HepG2 (cell line): ENCODE data around the gene FITM1. TPM values are rescaled to one million over a fixed set of nuclear protein-coding genes. Genes with fewer than 3 reads are reported as not detected.

ENCODE experiments used
- AGO2 ChIP-seq: fragments of 200-400 bp; formaldehyde crosslinking; optimal IDR thresholded peaks from 2 replicates; pipeline ENCODE3; 2017; ENCODE audit warnings: mild to moderate bottlenecking, low read depth, low read length, moderate library complexity
- MIER2 ChIP-seq: IDR thresholded peaks from 2 replicates; pipeline ENCODE4 v1.6.1; 2016; ENCODE audit warnings: missing biosample characterization, missing genetic modification reagents
- MIER3 ChIP-seq: IDR thresholded peaks from 2 replicates; pipeline ENCODE4 v1.6.1; 2016; ENCODE audit warnings: missing compliant biosample characterization, borderline replicate concordance
- NFYC ChIP-seq: IDR thresholded peaks from 2 replicates; pipeline ENCODE4 v1.6.1; 2016; ENCODE audit warnings: missing genetic modification reagents, missing compliant biosample characterization
- SIN3B ChIP-seq: fragments of 150-350 bp; IDR thresholded peaks from 2 replicates; pipeline ENCODE4 v1.6.1; 2014; ENCODE audit warnings: low read length
- SMC3 ChIP-seq: IDR thresholded peaks from 2 replicates; pipeline ENCODE4 v1.6.1; 2011; ENCODE audit warnings: low read length, improper control_type of control experiment
- SOX5 ChIP-seq: IDR thresholded peaks from 2 replicates; pipeline ENCODE4 v1.6.1; 2016; ENCODE audit warnings: borderline replicate concordance
- TFAP4 ChIP-seq: sonication (generic); IDR thresholded peaks from 2 replicates; pipeline ENCODE4 v1.6.1; 2016; ENCODE audit warnings: low read depth, borderline replicate concordance
- TIGD3 ChIP-seq: sonication (generic); formaldehyde crosslinking; IDR thresholded peaks from 2 replicates; pipeline ENCODE4 v1.5.1; 2020; ENCODE audit warnings: mild to moderate bottlenecking, missing genetic modification reagents, borderline replicate concordance
- ZKSCAN5 ChIP-seq: sonication (generic); formaldehyde crosslinking; IDR thresholded peaks from 2 replicates; pipeline ENCODE4 v1.5.1; 2020; ENCODE audit warnings: mild to moderate bottlenecking, missing genetic modification reagents
- ZNF24 ChIP-seq: fragments of 450-650 bp; IDR thresholded peaks from 2 replicates; pipeline ENCODE4 v1.6.1; 2017; ENCODE audit warnings: antibody characterized with exemption, mild to moderate bottlenecking
- ZNF263 ChIP-seq: sonication (generic); formaldehyde crosslinking; IDR thresholded peaks from 2 replicates; pipeline ENCODE4 v1.4.0; 2020; ENCODE audit warnings: missing genetic modification reagents
- ZNF264 ChIP-seq: sonication (generic); formaldehyde crosslinking; IDR thresholded peaks from 2 replicates; pipeline ENCODE4 v1.4.0; 2020; ENCODE audit warnings: missing genetic modification reagents
- ZNF326 ChIP-seq: sonication (generic); formaldehyde crosslinking; IDR thresholded peaks from 2 replicates; pipeline ENCODE4 v1.4.0; 2020; ENCODE audit warnings: missing genetic modification reagents, borderline replicate concordance
- ZNF33B ChIP-seq: sonication (generic); formaldehyde crosslinking; IDR thresholded peaks from 2 replicates; pipeline ENCODE4 v1.5.1; 2020; ENCODE audit warnings: mild to moderate bottlenecking, missing genetic modification reagents
- ZNF576 ChIP-seq: sonication (generic); formaldehyde crosslinking; IDR thresholded peaks from 2 replicates; pipeline ENCODE4 v1.4.0; 2020; ENCODE audit warnings: mild to moderate bottlenecking, missing genetic modification reagents
- ZNF766 ChIP-seq: sonication (generic); formaldehyde crosslinking; IDR thresholded peaks from 2 replicates; pipeline ENCODE4 v1.5.0; 2020; ENCODE audit warnings: missing genetic modification reagents, borderline replicate concordance
- ZNF777 ChIP-seq: sonication (generic); formaldehyde crosslinking; IDR thresholded peaks from 2 replicates; pipeline ENCODE4 v1.4.0; 2020; ENCODE audit warnings: missing genetic modification reagents
- ZNF816 ChIP-seq: sonication (generic); formaldehyde crosslinking; IDR thresholded peaks from 2 replicates; pipeline ENCODE4 v1.8.0; 2022; ENCODE audit warnings: missing genetic modification reagents, mild to moderate bottlenecking, borderline replicate concordance
- ZSCAN25 ChIP-seq: sonication (generic); formaldehyde crosslinking; IDR thresholded peaks from 2 replicates; pipeline ENCODE4 v1.8.0; 2022; ENCODE audit warnings: mild to moderate bottlenecking, missing genetic modification reagents
- polyA plus RNA-seq, 8 experiments: library from polyadenylated mRNA; depleted of rRNA in 3 of 8; stranded (reverse) in 7 of 8; unstranded in 1 of 8; fragments of >200 nt; fragmentation: Illumina TruSeq in 4 of 8; extraction: Trizol in 4 of 8; gene quantifications; 2 replicates each; pipeline versions ENCODE4 v1.2.1 to v1.2.3, GENCODE V29; 2011 to 2016; ENCODE audit warnings: low read depth in 4 of 8, missing spikeins in 1 of 8, mixed read lengths in 1 of 8; ENCODE audit not compliant: insufficient read depth in 1 of 8
- total RNA-seq, 5 experiments: library from RNA; depleted of rRNA; stranded (reverse); fragments of >200 nt; fragmentation: Illumina TruSeq; extraction: Trizol; gene quantifications; 2 replicates each; pipeline ENCODE4 v1.2.3, GENCODE V29; 2016; ENCODE audit warnings: low read depth in 1 of 5
- TF ChIP-seq, protein P1 (sequence below): IDR thresholded peaks from 2 replicates; pipeline ENCODE4 v1.6.1; 2012; ENCODE audit warnings: low read depth, low read length, improper control_type of control experiment
- TF ChIP-seq, protein P2 (sequence below): sonication (generic); formaldehyde crosslinking; IDR thresholded peaks from 2 replicates; pipeline ENCODE4 v1.4.0; 2020; ENCODE audit warnings: missing genetic modification reagents
- TF ChIP-seq, protein P3 (sequence below): sonication (generic); formaldehyde crosslinking; IDR thresholded peaks from 2 replicates; pipeline ENCODE4 v1.4.0; 2020; ENCODE audit warnings: missing genetic modification reagents

The FITM1 gene
- total and polyA plus RNA-seq, 2 of the 13 experiments (the other 11 are each of a cell fraction or from before 2014, with no cell fraction given): 2.7 to 5.8 TPM

DNA sequence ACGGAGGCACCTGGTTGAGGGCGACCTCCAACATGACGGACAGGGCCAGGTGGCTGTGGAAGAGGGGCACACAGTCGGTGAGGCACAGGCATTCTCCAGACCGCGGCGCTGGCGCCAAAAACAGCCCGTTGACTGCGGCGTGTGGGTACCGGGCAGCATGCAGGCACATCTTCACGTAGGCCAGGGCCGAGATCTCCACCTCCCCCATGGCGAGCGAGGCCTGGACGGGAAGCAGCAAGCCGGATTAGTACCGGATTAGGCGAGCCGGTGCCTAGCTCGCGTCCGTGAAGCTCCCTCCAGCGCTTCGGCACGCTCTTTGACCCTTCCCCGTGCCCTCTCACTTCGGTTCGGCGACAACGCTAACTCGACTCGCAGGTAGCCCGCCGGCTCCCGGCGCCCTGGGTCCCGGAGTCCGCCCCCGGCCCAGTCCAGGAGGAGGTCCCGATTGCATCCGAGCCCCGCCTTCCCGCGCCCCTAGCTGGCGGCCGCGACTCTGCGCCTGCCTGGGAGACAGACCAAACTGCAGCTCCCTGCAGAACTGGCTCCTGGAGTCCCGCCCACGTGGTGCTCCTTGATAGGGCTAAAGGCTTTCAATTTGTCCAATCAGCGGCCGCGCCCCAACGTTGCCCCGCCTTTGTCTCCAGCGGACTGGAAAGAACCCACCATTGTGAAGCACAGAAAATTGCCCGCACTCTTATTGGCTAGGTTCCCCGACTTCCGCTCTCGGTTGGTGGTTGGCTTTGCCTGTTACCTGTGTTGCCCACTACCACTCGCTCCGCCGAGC lies 10.8 kb downstream of the FITM1 start, which contains the start of gene EMC9 (continued):
- TF ChIP-seq ZNF576 (CRISPR knock-in tag): peak; percentile 91; the same call in 1 of the 2 replicates
- peak; percentile 81; the same call in 1 of the 2 replicates for TF ChIP-seq ZSCAN25 (CRISPR knock-in tag)
- TF ChIP-seq, protein P1, sequence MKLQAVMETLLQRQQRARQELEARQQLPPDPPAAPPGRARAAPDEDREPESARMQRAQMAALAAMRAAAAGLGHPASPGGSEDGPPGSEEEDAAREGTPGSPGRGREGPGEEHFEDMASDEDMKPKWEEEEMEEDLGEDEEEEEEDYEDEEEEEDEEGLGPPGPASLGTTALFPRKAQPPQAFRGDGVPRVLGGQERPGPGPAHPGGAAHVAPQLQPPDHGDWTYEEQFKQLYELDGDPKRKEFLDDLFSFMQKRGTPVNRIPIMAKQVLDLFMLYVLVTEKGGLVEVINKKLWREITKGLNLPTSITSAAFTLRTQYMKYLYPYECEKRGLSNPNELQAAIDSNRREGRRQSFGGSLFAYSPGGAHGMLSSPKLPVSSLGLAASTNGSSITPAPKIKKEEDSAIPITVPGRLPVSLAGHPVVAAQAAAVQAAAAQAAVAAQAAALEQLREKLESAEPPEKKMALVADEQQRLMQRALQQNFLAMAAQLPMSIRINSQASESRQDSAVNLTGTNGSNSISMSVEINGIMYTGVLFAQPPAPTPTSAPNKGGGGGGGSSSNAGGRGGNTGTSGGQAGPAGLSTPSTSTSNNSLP: no peak
- TF ChIP-seq SMC3: no peak
- TF ChIP-seq AGO2: peak; percentile 100
- 0 out of 2 replicates have a peak, but pooled peaks have one; percentile 43 for TF ChIP-seq ZNF264 (CRISPR knock-in tag)
- TF ChIP-seq, protein P2, sequence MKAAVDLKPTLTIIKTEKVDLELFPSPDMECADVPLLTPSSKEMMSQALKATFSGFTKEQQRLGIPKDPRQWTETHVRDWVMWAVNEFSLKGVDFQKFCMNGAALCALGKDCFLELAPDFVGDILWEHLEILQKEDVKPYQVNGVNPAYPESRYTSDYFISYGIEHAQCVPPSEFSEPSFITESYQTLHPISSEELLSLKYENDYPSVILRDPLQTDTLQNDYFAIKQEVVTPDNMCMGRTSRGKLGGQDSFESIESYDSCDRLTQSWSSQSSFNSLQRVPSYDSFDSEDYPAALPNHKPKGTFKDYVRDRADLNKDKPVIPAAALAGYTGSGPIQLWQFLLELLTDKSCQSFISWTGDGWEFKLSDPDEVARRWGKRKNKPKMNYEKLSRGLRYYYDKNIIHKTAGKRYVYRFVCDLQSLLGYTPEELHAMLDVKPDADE (CRISPR knock-in tag): peak; percentile 56; the same call in 1 of the 2 replicates
- TF ChIP-seq ZNF24: no peak
- no peak for TF ChIP-seq ZNF816
- TF ChIP-seq MIER3 (CRISPR knock-in tag): peak; percentile 88; the same call in 1 of the 2 replicates
- no peak for TF ChIP-seq MIER2 (CRISPR knock-in tag)
- TF ChIP-seq ZNF766 (CRISPR knock-in tag): peak; percentile 95; the same call in 1 of the 2 replicates
- TF ChIP-seq NFYC (CRISPR knock-in tag): peak; percentile 99
- TF ChIP-seq SOX5: no peak; the same call in 1 of the 2 replicates
- peak; percentile 66; the same call in 1 of the 2 replicates for TF ChIP-seq ZNF33B (CRISPR knock-in tag)
- TF ChIP-seq ZKSCAN5 (CRISPR knock-in tag): no peak
- peak; percentile 76 for TF ChIP-seq ZNF777 (CRISPR knock-in tag)
- peak; percentile 68; the same call in 1 of the 2 replicates for TF ChIP-seq TFAP4
- no peak for TF ChIP-seq ZNF326 (CRISPR knock-in tag)
- peak; percentile 96; the same call in 1 of the 2 replicates for TF ChIP-seq TIGD3 (CRISPR knock-in tag)
- TF ChIP-seq SIN3B: peak; percentile 68; the same call in 1 of the 2 replicates
- TF ChIP-seq, protein P3, sequence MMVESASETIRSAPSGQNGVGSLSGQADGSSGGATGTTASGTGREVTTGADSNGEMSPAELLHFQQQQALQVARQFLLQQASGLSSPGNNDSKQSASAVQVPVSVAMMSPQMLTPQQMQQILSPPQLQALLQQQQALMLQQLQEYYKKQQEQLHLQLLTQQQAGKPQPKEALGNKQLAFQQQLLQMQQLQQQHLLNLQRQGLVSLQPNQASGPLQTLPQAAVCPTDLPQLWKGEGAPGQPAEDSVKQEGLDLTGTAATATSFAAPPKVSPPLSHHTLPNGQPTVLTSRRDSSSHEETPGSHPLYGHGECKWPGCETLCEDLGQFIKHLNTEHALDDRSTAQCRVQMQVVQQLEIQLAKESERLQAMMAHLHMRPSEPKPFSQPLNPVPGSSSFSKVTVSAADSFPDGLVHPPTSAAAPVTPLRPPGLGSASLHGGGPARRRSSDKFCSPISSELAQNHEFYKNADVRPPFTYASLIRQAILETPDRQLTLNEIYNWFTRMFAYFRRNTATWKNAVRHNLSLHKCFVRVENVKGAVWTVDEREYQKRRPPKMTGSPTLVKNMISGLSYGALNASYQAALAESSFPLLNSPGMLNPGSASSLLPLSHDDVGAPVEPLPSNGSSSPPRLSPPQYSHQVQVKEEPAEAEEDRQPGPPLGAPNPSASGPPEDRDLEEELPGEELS: peak; percentile 49
- peak; percentile 9; the same call in 1 of the 2 replicates for TF ChIP-seq ZNF263 (CRISPR knock-in tag)
